Activated gamma-delta T cell treated with Interleukin-2 at 50 U/mL for 16 hours (primary cell): Measurements from ENCODE around the gene ACVR1C.

Experiments
- DNase-seq: peaks from one replicate; pipeline ENCODE4 v3.0.0-alpha.2; 2020

ACVR1C gene

DNA sequence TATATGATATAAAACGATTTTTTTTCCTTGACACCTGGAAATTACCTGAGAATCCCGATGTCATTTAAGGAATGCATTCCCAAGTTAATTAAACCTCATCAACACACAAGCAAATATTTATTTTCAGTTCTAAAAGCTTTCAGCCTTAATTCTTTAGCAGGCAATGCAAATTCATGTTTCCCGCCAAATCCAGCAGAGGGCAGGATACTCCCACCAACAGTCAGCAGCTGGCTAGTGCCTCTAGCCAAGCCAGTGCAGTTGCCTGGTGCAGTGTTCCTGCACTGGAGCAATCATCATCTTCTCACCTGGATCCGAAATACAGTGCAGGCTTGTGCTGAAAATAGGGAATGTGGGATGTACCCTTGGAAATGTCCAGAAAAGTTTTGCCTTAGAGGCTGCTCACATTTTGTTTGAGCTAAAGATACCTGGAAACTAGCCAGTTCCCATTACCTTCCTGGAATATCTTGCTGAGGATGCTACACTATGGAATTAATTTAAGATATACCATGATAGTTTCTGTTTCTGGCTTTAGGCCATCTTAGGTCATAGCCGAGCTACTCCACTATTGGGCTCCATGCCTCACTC, 136.4 kb downstream of the ACVR1C start:
- DNase-seq, result peak; percentile 69

- DNase-seq, result no peak
Measured at GRCh38 chr2:157489983-157490382, 138.7 kb downstream of the ACVR1C start.

DNA sequence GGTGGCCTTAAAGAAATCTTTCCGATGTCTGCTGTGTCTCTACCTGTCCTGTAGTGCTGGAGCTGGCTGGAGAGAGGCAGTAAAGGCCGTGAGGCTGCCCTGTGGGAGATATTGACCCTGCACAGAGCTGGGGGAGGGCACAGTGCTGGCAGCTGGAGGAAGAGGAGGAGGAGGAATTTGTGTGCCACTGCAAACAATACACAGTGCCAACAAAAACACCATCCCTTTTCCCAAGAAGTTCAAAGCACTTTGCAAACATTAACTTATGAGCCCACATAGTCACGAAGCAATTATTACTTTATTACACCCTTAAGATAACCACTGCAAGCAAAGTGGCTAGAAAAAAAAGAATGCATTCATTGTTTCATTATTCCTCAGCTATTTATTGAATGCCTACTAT, 139.8 kb downstream of the ACVR1C start:
- no peak for DNase-seq

- DNase-seq, result no peak
Measured at GRCh38 chr2:157487747-157488146, 140.9 kb downstream of the ACVR1C start.

DNA sequence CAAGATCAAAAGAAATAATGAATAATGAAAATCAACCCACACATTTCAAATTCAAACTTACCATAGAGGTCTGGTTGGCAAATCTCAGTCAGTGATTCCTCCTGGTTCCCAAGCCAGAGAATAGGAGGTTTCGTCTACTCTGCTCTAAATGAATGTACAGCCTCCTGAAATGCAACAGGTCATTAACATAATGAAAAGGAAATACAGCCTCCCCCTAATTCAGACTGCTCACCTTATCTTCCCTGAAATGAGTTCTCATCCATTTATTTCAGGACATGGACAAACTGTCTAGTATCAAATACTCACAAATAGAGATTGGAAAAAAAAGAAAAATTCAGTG, 141.4 kb downstream of the ACVR1C start:
- DNase-seq, result no peak

- DNase-seq, result no peak
Measured at GRCh38 chr2:157486596-157487270, 141.9 kb downstream of the ACVR1C start.

- no peak for DNase-seq
Measured at GRCh38 chr2:157480182-157480961, 148.3 kb downstream of the ACVR1C start.

DNA sequence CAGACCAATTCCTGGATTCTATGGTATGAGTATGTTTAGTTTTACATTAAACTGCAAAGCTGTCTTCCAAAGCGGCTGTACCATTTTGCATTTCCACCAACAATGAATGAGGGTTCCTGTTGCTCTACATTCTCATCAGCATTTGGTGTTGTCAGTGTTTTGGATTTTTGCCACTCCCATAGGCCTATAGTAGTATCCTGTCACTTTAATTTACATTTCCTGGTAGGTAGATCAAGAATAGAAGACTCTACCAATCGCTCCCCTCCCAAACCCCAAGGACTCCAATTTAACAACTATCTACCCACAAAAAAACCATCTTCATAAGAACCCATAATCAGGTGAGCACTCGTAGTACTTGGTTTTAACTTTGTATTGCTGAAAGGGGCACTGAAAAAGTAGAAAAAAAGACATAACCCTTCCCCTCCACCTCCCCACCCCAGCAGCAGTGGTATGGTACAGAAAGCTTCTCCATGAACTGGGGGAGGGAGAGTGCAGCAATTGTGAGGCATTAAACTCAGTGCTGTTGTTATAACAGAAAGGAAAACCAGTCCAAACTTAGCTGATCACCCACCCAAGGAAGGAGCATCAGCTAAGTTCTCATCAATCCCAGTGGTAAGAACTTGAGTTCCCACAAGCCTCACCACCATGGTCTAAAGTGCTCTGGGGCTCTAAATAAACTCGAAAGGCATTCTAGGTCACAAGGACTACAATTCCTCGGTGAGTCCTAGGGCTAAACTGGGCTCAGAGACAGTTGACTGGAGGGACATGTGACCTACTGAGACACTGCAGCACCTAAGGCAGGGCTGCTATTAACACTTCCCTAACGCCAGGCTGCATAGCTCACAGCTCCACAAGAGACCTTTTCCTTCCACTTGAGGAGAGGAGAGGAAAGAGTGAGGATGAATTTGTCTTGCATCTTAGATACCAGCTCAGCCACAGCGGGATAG, 149.3 kb downstream of the ACVR1C start:
- DNase-seq, result no peak

GRCh38 chr2:157477919-157478318, 150.7 kb downstream of the ACVR1C start:
- DNase-seq, result no peak

- no peak for DNase-seq
Measured at GRCh38 chr2:157476953-157477709, 151.5 kb downstream of the ACVR1C start.
